Osteoblast (primary cell): ENCODE results near the gene ZNF804B. TPM values are rescaled to one million over a fixed set of nuclear protein-coding genes. Genes with fewer than 3 reads are reported as not detected.

Source experiments
- DNase-seq: peaks from one replicate; pipeline ENCODE4 v3.0.0; 2011; ENCODE audit warnings: low spot score, mixed read lengths; ENCODE audit not compliant: insufficient read length; ENCODE audit errors: missing footprints
- H2AFZ ChIP-seq: 2 replicates; pipeline ENCODE4 v1.6.0; 2011; ENCODE audit warnings: mild to moderate bottlenecking, low read length
- H3K27ac ChIP-seq: 2 replicates; pipeline ENCODE4 v1.5.1; 2011; ENCODE audit warnings: mild to moderate bottlenecking, low read depth, low read length, moderate library complexity
- H3K27me3 ChIP-seq: 2 replicates; pipeline ENCODE4 v1.6.0; 2012; ENCODE audit warnings: mild to moderate bottlenecking, control low read depth, inconsistent platforms, low read length, moderate library complexity; ENCODE audit not compliant: insufficient read depth
- H3K36me3 ChIP-seq: 2 replicates; pipeline ENCODE4 v1.5.1; 2011; ENCODE audit warnings: mild to moderate bottlenecking, low read length, control low read depth, moderate library complexity; ENCODE audit not compliant: insufficient read depth
- H3K4me1 ChIP-seq: 2 replicates; pipeline ENCODE4 v1.5.1; 2011; ENCODE audit warnings: mild to moderate bottlenecking, low read length, control low read depth, moderate library complexity; ENCODE audit not compliant: insufficient read depth
- H3K4me2 ChIP-seq: 2 replicates; pipeline ENCODE4 v1.6.0; 2011; ENCODE audit warnings: mild to moderate bottlenecking, low read length; ENCODE audit not compliant: insufficient read depth
- H3K4me3 ChIP-seq: fragments of 200-600 bp; sonication (generic); 3 replicates; pipeline ENCODE4 v1.5.1; 2012; ENCODE audit warnings: mild to moderate bottlenecking, low read length, inconsistent platforms; ENCODE audit not compliant: insufficient read depth
- H3K79me2 ChIP-seq: 2 replicates; pipeline ENCODE4 v1.6.0; 2012; ENCODE audit warnings: mild to moderate bottlenecking, low read length, control low read depth, inconsistent platforms; ENCODE audit not compliant: insufficient read depth
- H3K9me3 ChIP-seq: 2 replicates; pipeline ENCODE4 v1.5.1; 2011; ENCODE audit warnings: low read depth, low read length, control low read depth
- H4K20me1 ChIP-seq: 2 replicates; pipeline ENCODE4 v1.6.0; 2012; ENCODE audit warnings: mild to moderate bottlenecking, low read length, control low read depth; ENCODE audit not compliant: insufficient read depth
- small RNA-seq: library from RNA; depleted of rRNA; stranded (forward); fragments of <200 nt; gene quantifications from one replicate; pipeline ENCODE3, GENCODE V24; 2012
- total RNA-seq: library from RNA; depleted of rRNA; stranded (reverse); fragments of >200 nt; gene quantifications from 2 replicates; pipeline ENCODE4 v1.2.3, GENCODE V29; 2012
- TF ChIP-seq, protein P1 (sequence below): IDR thresholded peaks from 2 replicates; pipeline ENCODE4 v1.5.1; 2011; ENCODE audit warnings: mild to moderate bottlenecking, low read depth, low read length, moderate library complexity; ENCODE audit errors: extremely low read depth

The ZNF804B gene
- total RNA-seq, 1 donor: not detected

GRCh38 chr7:89385411-89385810 lies 625.9 kb downstream of the ZNF804B start:
- TF ChIP-seq, protein P1, sequence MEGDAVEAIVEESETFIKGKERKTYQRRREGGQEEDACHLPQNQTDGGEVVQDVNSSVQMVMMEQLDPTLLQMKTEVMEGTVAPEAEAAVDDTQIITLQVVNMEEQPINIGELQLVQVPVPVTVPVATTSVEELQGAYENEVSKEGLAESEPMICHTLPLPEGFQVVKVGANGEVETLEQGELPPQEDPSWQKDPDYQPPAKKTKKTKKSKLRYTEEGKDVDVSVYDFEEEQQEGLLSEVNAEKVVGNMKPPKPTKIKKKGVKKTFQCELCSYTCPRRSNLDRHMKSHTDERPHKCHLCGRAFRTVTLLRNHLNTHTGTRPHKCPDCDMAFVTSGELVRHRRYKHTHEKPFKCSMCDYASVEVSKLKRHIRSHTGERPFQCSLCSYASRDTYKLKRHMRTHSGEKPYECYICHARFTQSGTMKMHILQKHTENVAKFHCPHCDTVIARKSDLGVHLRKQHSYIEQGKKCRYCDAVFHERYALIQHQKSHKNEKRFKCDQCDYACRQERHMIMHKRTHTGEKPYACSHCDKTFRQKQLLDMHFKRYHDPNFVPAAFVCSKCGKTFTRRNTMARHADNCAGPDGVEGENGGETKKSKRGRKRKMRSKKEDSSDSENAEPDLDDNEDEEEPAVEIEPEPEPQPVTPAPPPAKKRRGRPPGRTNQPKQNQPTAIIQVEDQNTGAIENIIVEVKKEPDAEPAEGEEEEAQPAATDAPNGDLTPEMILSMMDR: no peak
- H3K36me3 ChIP-seq: no peaks in the 10 kb centered on the region
- H3K79me2 ChIP-seq: no peaks in the 10 kb centered on the region
- no peak overlapping the region for H3K4me3 ChIP-seq
- no peak overlapping the region for H2AFZ ChIP-seq
- no peaks in the 10 kb centered on the region for H3K9me3 ChIP-seq
- no peaks in the 10 kb centered on the region for H3K4me1 ChIP-seq
- H4K20me1 ChIP-seq: no peaks in the 10 kb centered on the region
- H3K4me2 ChIP-seq: no peak overlapping the region
- H3K27ac ChIP-seq: no peak overlapping the region
- DNase-seq: no peak
- H3K27me3 ChIP-seq: no peaks in the 10 kb centered on the region

Small RNAs within 50 kb of the gene (small RNA-seq; reads per million reads assigned to genes)
- not detected for gene AC002127.1

Other genes starting within 250 kb of the ZNF804B start
- not detected in 2 replicates for gene TEX47, start 36.0 kb downstream of the ZNF804B start, total RNA-seq